K562 (cell line): ENCODE data around the gene ERBB3. TPM values are rescaled to one million over a fixed set of nuclear protein-coding genes. Genes with fewer than 3 reads are reported as not detected.
A peak's percentile ranks its signal among the peaks of the same experiment; 100 is the strongest.

Experiments used
- DDX20 ChIP-seq: fragments of 450-650 bp; IDR thresholded peaks from 2 replicates; pipeline ENCODE4 v1.6.1; 2016; ENCODE audit warnings: missing genetic modification characterization, low read depth, mild to moderate bottlenecking, missing compliant biosample characterization, moderate library complexity
- E2F8 ChIP-seq: fragments of 450-650 bp; IDR thresholded peaks from 2 replicates; pipeline ENCODE4 v1.7.1; 2018; ENCODE audit warnings: mild to moderate bottlenecking, low read depth; ENCODE audit not compliant: partially characterized antibody
- ETV6 ChIP-seq, 3 experiments: fragments of 150-350 bp in 1 of 3; sonication (generic) in 1 of 3; formaldehyde crosslinking in 1 of 3; IDR thresholded peaks; 2 replicates each; pipeline versions ENCODE4 v1.6.1 to v1.8.0; 2014 to 2022; ENCODE audit warnings: borderline replicate concordance in 2 of 3, low read depth in 2 of 3, antibody characterized with exemption in 1 of 3, low read length in 1 of 3, mild to moderate bottlenecking in 1 of 3, missing genetic modification reagents in 1 of 3
- FOXM1 ChIP-seq, 2 experiments: fragments of 450-650 bp in 1 of 2; sonication (generic) in 1 of 2; formaldehyde crosslinking in 1 of 2; IDR thresholded peaks; 2 replicates each; pipeline versions ENCODE4 v1.6.1 to v1.9.0; 2017 to 2022; ENCODE audit warnings: low read depth in 2 of 2, mild to moderate bottlenecking in 2 of 2, missing genetic modification reagents in 1 of 2, moderate library complexity in 1 of 2
- GATA2 ChIP-seq: sonication (generic); formaldehyde crosslinking; IDR thresholded peaks from 2 replicates; pipeline ENCODE4 v1.4.0; 2020; ENCODE audit warnings: mild to moderate bottlenecking, missing genetic modification reagents
- HSF4 ChIP-seq: fragments of 250-450 bp; sonication (Bioruptor Pico); IDR thresholded peaks from 2 replicates; pipeline ENCODE4 v2.1.2; 2022; ENCODE audit warnings: mild to moderate bottlenecking, moderate library complexity, borderline replicate concordance
- JUNB ChIP-seq: fragments of 450-650 bp; formaldehyde crosslinking; conservative IDR thresholded peaks from 2 replicates; pipeline ENCODE4 v1.4.0; 2020; ENCODE audit warnings: mild to moderate bottlenecking
- KLF13 ChIP-seq: fragments of 450-650 bp; IDR thresholded peaks from 2 replicates; pipeline ENCODE4 v1.6.1; 2016; ENCODE audit warnings: missing genetic modification characterization, low read depth, mild to moderate bottlenecking, missing compliant biosample characterization, moderate library complexity, borderline replicate concordance
- RBBP5 ChIP-seq: fragments of 200-600 bp; sonication (generic); IDR thresholded peaks from 2 replicates; pipeline ENCODE4 v1.6.1; 2012; ENCODE audit warnings: borderline replicate concordance, mild to moderate bottlenecking, low read length, control low read depth, inconsistent platforms; ENCODE audit not compliant: insufficient read depth, poor library complexity, severe bottlenecking
- STAT5B ChIP-seq: fragments of 250-450 bp; sonication (Bioruptor Pico); IDR thresholded peaks from 2 replicates; pipeline ENCODE4 v1.8.0; 2021; ENCODE audit warnings: mild to moderate bottlenecking, inconsistent platforms
- SUPT5H ChIP-seq: fragments of 450-650 bp; IDR thresholded peaks from 2 replicates; pipeline ENCODE4 v1.6.1; 2016
- THRAP3 ChIP-seq: fragments of 450-650 bp; IDR thresholded peaks from 2 replicates; pipeline ENCODE4 v1.6.1; 2016; ENCODE audit warnings: mild to moderate bottlenecking, inconsistent platforms, borderline replicate concordance
- TOE1 ChIP-seq, 2 experiments: fragments of 450-650 bp in 1 of 2; sonication (generic) in 1 of 2; formaldehyde crosslinking in 1 of 2; IDR thresholded peaks; 2 replicates each; pipeline versions ENCODE4 v1.7.1 to v1.8.0; 2016 to 2022; ENCODE audit warnings: borderline replicate concordance in 2 of 2, mild to moderate bottlenecking in 2 of 2, antibody characterized with exemption in 1 of 2, inconsistent platforms in 1 of 2, low read depth in 1 of 2, missing genetic modification reagents in 1 of 2, moderate library complexity in 1 of 2
- ZNF121 ChIP-seq: sonication (generic); formaldehyde crosslinking; conservative IDR thresholded peaks from 2 replicates; pipeline ENCODE4 v1.8.0; 2022; ENCODE audit warnings: missing genetic modification reagents
- ZNF274 ChIP-seq: IDR thresholded peaks from 2 replicates; pipeline ENCODE4 v1.6.1; 2011; ENCODE audit warnings: low read depth, mild to moderate bottlenecking, low read length, moderate library complexity, borderline replicate concordance
- ZNF431 ChIP-seq: sonication (generic); formaldehyde crosslinking; IDR thresholded peaks from 2 replicates; pipeline ENCODE4 v1.8.0; 2022; ENCODE audit warnings: mild to moderate bottlenecking, missing genetic modification reagents
- ZNF511 ChIP-seq: sonication (generic); formaldehyde crosslinking; IDR thresholded peaks from 2 replicates; pipeline ENCODE4 v1.8.0; 2022; ENCODE audit warnings: mild to moderate bottlenecking, missing genetic modification reagents
- ZNF696 ChIP-seq: fragments of 250-450 bp; sonication (Bioruptor Pico); conservative IDR thresholded peaks from 2 replicates; pipeline ENCODE4 v1.4.0; 2020; ENCODE audit warnings: mild to moderate bottlenecking, moderate library complexity
- polyA plus RNA-seq, 8 experiments: library from polyadenylated mRNA; depleted of rRNA in 4 of 8; stranded (reverse) in 5 of 8; unstranded in 3 of 8; fragments of >200 nt; fragmentation: Nextera tagmentation in 2 of 8; fragmentation: Illumina TruSeq in 1 of 8; extraction: Ambion mirVana in 2 of 8; extraction: Trizol in 1 of 8; gene quantifications; 2 replicates each; pipeline versions ENCODE4 v1.2.1 to v1.2.3, GENCODE V29; 2011 to 2014; ENCODE audit warnings: inconsistent platforms in 1 of 8, missing spikeins in 1 of 8
- total RNA-seq, 7 experiments: library from RNA; depleted of rRNA in 6 of 7; stranded (reverse); fragments of >200 nt in 6 of 7; fragmentation: Illumina TruSeq in 2 of 7; extraction: Trizol in 2 of 7; gene quantifications; 2 replicates each; pipeline versions ENCODE4 v1.2.1 to v1.2.3, GENCODE V29; 2011 to 2021; ENCODE audit warnings: low replicate concordance in 1 of 7
- TF ChIP-seq, protein P1 (sequence below): IDR thresholded peaks from 3 replicates; pipeline ENCODE4 v1.6.1; 2011; ENCODE audit warnings: borderline replicate concordance, mild to moderate bottlenecking, moderate library complexity; ENCODE audit not compliant: insufficient read length; ENCODE audit errors: extremely low read depth

ERBB3 gene
- total and polyA plus RNA-seq, 9 of the 15 experiments (the other 6 are each of a cell fraction or from before 2014, with no cell fraction given): 1.5 to 5.4 (median 3.8) TPM

- TF ChIP-seq ZNF431 (CRISPR knock-in tag) (0 out of 2 replicates have a peak, but pooled peaks have one; percentile 24), THRAP3 (no peak), ZNF511 (CRISPR knock-in tag) (no peak), SUPT5H (peak; percentile 75), RBBP5 (no peak), E2F8 (peak; percentile 38), GATA2 (CRISPR knock-in tag) (no peak), ZNF121 (no peak), JUNB (CRISPR knock-in tag) (no peak), TOE1 (IDR thresholded peaks at IDR 0.05; ENCODE audit: borderline replicate concordance) (no peak), TOE1 (CRISPR knock-in tag; IDR thresholded peaks at IDR 0.05; ENCODE audit: borderline replicate concordance, low read depth) (no peak), DDX20 (tag) (no peak), ETV6 (IDR thresholded peaks at IDR 0.05; ENCODE audit: borderline replicate concordance in 1 of 2, low read depth in 2 of 2, low read length in 1 of 2) (0 out of 4 replicates have a peak, but pooled peaks of 1 of the 2 experiments have one; percentile 22), ETV6 (CRISPR knock-in tag; IDR thresholded peaks at IDR 0.05; ENCODE audit: borderline replicate concordance) (no peak), ZNF696 (no peak), STAT5B (no peak), HSF4 (no peak), KLF13 (tag) (peak; percentile 80), ZNF274 (no peak), FOXM1 (IDR thresholded peaks at IDR 0.05; ENCODE audit: low read depth) (no peak), FOXM1 (CRISPR knock-in tag; IDR thresholded peaks at IDR 0.05; ENCODE audit: low read depth) (no peak)
- TF ChIP-seq, protein P1, sequence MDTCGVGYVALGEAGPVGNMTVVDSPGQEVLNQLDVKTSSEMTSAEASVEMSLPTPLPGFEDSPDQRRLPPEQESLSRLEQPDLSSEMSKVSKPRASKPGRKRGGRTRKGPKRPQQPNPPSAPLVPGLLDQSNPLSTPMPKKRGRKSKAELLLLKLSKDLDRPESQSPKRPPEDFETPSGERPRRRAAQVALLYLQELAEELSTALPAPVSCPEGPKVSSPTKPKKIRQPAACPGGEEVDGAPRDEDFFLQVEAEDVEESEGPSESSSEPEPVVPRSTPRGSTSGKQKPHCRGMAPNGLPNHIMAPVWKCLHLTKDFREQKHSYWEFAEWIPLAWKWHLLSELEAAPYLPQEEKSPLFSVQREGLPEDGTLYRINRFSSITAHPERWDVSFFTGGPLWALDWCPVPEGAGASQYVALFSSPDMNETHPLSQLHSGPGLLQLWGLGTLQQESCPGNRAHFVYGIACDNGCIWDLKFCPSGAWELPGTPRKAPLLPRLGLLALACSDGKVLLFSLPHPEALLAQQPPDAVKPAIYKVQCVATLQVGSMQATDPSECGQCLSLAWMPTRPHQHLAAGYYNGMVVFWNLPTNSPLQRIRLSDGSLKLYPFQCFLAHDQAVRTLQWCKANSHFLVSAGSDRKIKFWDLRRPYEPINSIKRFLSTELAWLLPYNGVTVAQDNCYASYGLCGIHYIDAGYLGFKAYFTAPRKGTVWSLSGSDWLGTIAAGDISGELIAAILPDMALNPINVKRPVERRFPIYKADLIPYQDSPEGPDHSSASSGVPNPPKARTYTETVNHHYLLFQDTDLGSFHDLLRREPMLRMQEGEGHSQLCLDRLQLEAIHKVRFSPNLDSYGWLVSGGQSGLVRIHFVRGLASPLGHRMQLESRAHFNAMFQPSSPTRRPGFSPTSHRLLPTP: no peak
Measured at GRCh38 chr12:56129206-56129941, 49.4 kb downstream of the ERBB3 start (continued).
